SU-DHL-6 (cell line): ENCODE measurements around the gene LRRC39.

ENCODE experiments used
- H2AFZ ChIP-seq: fragments of 200-600 bp; sonication (generic); 2 replicates; pipeline ENCODE4 v1.6.1; 2014; ENCODE audit warnings: low read depth, mild to moderate bottlenecking, moderate library complexity, mixed read lengths, antibody characterized with exemption, low read length; ENCODE audit not compliant: severe bottlenecking
- H3F3A ChIP-seq: fragments of 200-600 bp; shearing (Covaris generic); 2 replicates; pipeline ENCODE4 v1.6.0; 2016; ENCODE audit warnings: antibody characterized with exemption, mild to moderate bottlenecking; ENCODE audit not compliant: insufficient read depth
- H3K27ac ChIP-seq: fragments of 200-600 bp; sonication (generic); 2 replicates; pipeline ENCODE4 v1.5.1; 2016; ENCODE audit warnings: low read depth, mild to moderate bottlenecking, low read length, moderate library complexity, mixed read lengths
- H3K27me3 ChIP-seq: fragments of 200-600 bp; sonication (generic), shearing (Covaris generic); 2 replicates; pipeline ENCODE4 v1.6.0; 2014; ENCODE audit warnings: mild to moderate bottlenecking, low read length
- H3K36me3 ChIP-seq: fragments of 200-600 bp; sonication (generic); 2 replicates; pipeline ENCODE4 v1.6.1; 2014; ENCODE audit warnings: mild to moderate bottlenecking, low read length, mixed read lengths
- H3K4me2 ChIP-seq: fragments of 300-600, 200-600 bp; shearing (Covaris generic), sonication (generic); 2 replicates; pipeline ENCODE4 v1.6.0; 2014; ENCODE audit warnings: low read length, low read depth, mild to moderate bottlenecking; ENCODE audit not compliant: poor library complexity, severe bottlenecking
- H3K4me3 ChIP-seq: fragments of 200-600 bp; sonication (generic); 2 replicates; pipeline ENCODE4 v1.5.1; 2014; ENCODE audit warnings: antibody characterized with exemption, low read length, mild to moderate bottlenecking, mixed read lengths; ENCODE audit not compliant: insufficient read depth, poor library complexity, severe bottlenecking
- H3K79me2 ChIP-seq: fragments of 200-600 bp; sonication (generic); 2 replicates; pipeline ENCODE4 v1.6.1; 2014; ENCODE audit warnings: mild to moderate bottlenecking, low read length, moderate library complexity; ENCODE audit not compliant: insufficient read depth
- H3K9ac ChIP-seq: fragments of 200-600 bp; sonication (generic); 2 replicates; pipeline ENCODE4 v1.7.0; 2014; ENCODE audit warnings: mild to moderate bottlenecking, low read length
- H3K9me2 ChIP-seq: fragments of 200-600 bp; sonication (generic); replicated peaks from 2 replicates; pipeline ENCODE4 v1.6.1; 2014; ENCODE audit warnings: low read length; ENCODE audit not compliant: insufficient read depth
- H3K9me3 ChIP-seq: fragments of 200-600 bp; sonication (generic); 2 replicates; pipeline ENCODE4 v1.6.1; 2014; ENCODE audit warnings: low read length, mixed read lengths; ENCODE audit not compliant: insufficient read depth
- H4K20me1 ChIP-seq: fragments of 200-600 bp; sonication (generic); 2 replicates; pipeline ENCODE4 v1.6.1; 2014; ENCODE audit warnings: low read depth, mild to moderate bottlenecking, antibody characterized with exemption, low read length, moderate library complexity, mixed read lengths
- CTCF ChIP-seq: fragments of 200-600 bp; sonication (generic); IDR thresholded peaks from one replicate; pipeline ENCODE4 v1.5.1; 2017; ENCODE audit warnings: antibody characterized with exemption, mild to moderate bottlenecking, low read length, moderate library complexity; ENCODE audit not compliant: insufficient read depth, poor library complexity, severe bottlenecking
- EZH2phosphoT487 ChIP-seq: fragments of 200-600 bp; sonication (generic), shearing (Covaris generic); conservative IDR thresholded peaks from 2 replicates; pipeline ENCODE4 v1.6.1; 2018; ENCODE audit warnings: mild to moderate bottlenecking, antibody characterized with exemption, low read length, moderate library complexity, mixed read lengths

The LRRC39 gene

GRCh38 chr1:100137602-100138001, 40.5 kb downstream of the LRRC39 start:
- H3K36me3 ChIP-seq: peaks cover 51% of the 10 kb centered on the region
- H3F3A ChIP-seq: no peaks in the 10 kb centered on the region; the same call in 1 of the 2 replicates
- no peaks in the 10 kb centered on the region for H3K27me3 ChIP-seq
- no peak overlapping the region for H3K4me3 ChIP-seq
- no peaks in the 10 kb centered on the region for H3K9me2 ChIP-seq
- H3K9me3 ChIP-seq: no peaks in the 10 kb centered on the region
- H3K4me2 ChIP-seq: no peak overlapping the region
- no peak for TF ChIP-seq CTCF
- no peak for TF ChIP-seq EZH2phosphoT487
- no peak overlapping the region for H2AFZ ChIP-seq
- H3K9ac ChIP-seq: no peak overlapping the region
- H3K79me2 ChIP-seq: peaks cover 31% of the 10 kb centered on the region
- H4K20me1 ChIP-seq: no peaks in the 10 kb centered on the region
- no peak overlapping the region for H3K27ac ChIP-seq

GRCh38 chr1:100134872-100135271, 43.2 kb downstream of the LRRC39 start:
- no peaks in the 10 kb centered on the region for H3K27me3 ChIP-seq
- no peak overlapping the region for H2AFZ ChIP-seq
- no peak for TF ChIP-seq EZH2phosphoT487
- TF ChIP-seq CTCF: no peak
- no peak overlapping the region for H3K9ac ChIP-seq
- H3F3A ChIP-seq: no peaks in the 10 kb centered on the region; the same call in 1 of the 2 replicates
- H3K9me2 ChIP-seq: no peaks in the 10 kb centered on the region
- no peaks in the 10 kb centered on the region for H3K9me3 ChIP-seq
- no peaks in the 10 kb centered on the region for H4K20me1 ChIP-seq
- peaks cover 58% of the 10 kb centered on the region for H3K79me2 ChIP-seq
- H3K4me3 ChIP-seq: no peak overlapping the region
- no peak overlapping the region for H3K27ac ChIP-seq
- peak overlapping the region; percentile 93 for H3K4me2 ChIP-seq
- peaks cover 24% of the 10 kb centered on the region for H3K36me3 ChIP-seq

- Histone ChIP-seq H3K79me2 (peaks cover 77% of the 10 kb centered on the region), H4K20me1 (no peaks in the 10 kb centered on the region), H3K4me2 (peak within 1 kb of the TSS; percentile 93), H3K27me3 (no peaks in the 10 kb centered on the region), H3K4me3 (peak within 1 kb of the TSS; percentile 88), H3K9me3 (no peaks in the 10 kb centered on the region), H3K27ac (peak within 1 kb of the TSS; percentile 73), H3K9me2 (no peaks in the 10 kb centered on the region), H3K36me3 (peaks cover 6% of the 10 kb centered on the region; the same call in 1 of the 2 replicates), H3K9ac (peak within 1 kb of the TSS; percentile 88), H2AFZ (peak within 1 kb of the TSS; percentile 95), H3F3A (no peaks in the 10 kb centered on the region; the same call in 1 of the 2 replicates)
- TF ChIP-seq EZH2phosphoT487: no peak
- no peak for TF ChIP-seq CTCF
Measured at GRCh38 chr1:100132566-100133477, 45.2 kb downstream of the LRRC39 start, which contains the start of the genes SASS6 and TRMT13. Gene SASS6 (minus strand): TSS chr1:100132930. CDS start chr1:100132814, 116 bp downstream. Gene TRMT13 (plus strand): TSS chr1:100133163. CDS start chr1:100133169, 6 bp downstream.
